Heart right ventricle (tissue), 16 donors: Measurements from ENCODE around the gene RAB20. TPM values are rescaled to one million over a fixed set of nuclear protein-coding genes. Genes with fewer than 3 reads are reported as not detected.

Experiments
- ATAC-seq, 8 donors: fragments of 200-7000 bp; cut with Tn5 transposase; one replicate each; pipeline ENCODE4 v1.9.1; 2020; ENCODE audit warnings: mild to moderate bottlenecking in 8 of 8, moderate library complexity in 8 of 8, moderate number of reproducible peaks in 1 of 8
- DNase-seq, 2 donors: peaks; one replicate each; pipeline ENCODE4 v3.0.0-alpha.2; 2020
- H3K27ac ChIP-seq, 10 donors: fragments of 200-600 bp; sonication (generic) in 2 of 10; one replicate each; pipeline versions ENCODE4 v1.5.0 to v1.8.0; 2020 to 2022; ENCODE audit warnings: mild to moderate bottlenecking in 3 of 10
- H3K27me3 ChIP-seq, 7 donors: fragments of 200-600 bp; one replicate each; pipeline ENCODE4 v1.8.0; 2021 to 2022; ENCODE audit warnings: mild to moderate bottlenecking in 2 of 7
- H3K36me3 ChIP-seq, 9 donors: fragments of 200-600 bp; sonication (generic) in 1 of 9; one replicate each; pipeline versions ENCODE4 v1.5.0 to v1.8.0; 2020 to 2022; ENCODE audit warnings: mild to moderate bottlenecking in 2 of 9
- H3K4me1 ChIP-seq, 9 donors: fragments of 200-600 bp; sonication (generic) in 1 of 9; one replicate each; pipeline versions ENCODE4 v1.5.0 to v1.8.0; 2020 to 2022; ENCODE audit warnings: mild to moderate bottlenecking in 4 of 9
- H3K4me3 ChIP-seq, 10 donors: fragments of 200-600 bp; sonication (generic) in 2 of 10; one replicate each; pipeline versions ENCODE4 v1.5.0 to v1.8.0; 2020 to 2022; ENCODE audit warnings: mild to moderate bottlenecking in 7 of 10, moderate library complexity in 2 of 10
- H3K9me3 ChIP-seq, 11 donors: fragments of 200-600 bp in 10 of 11; sonication (generic) in 2 of 11; one replicate each; pipeline versions ENCODE4 v1.5.0 to v1.8.0; 2013 to 2022; ENCODE audit warnings: mild to moderate bottlenecking in 2 of 11, control low read depth in 1 of 11, moderate library complexity in 1 of 11
- CTCF ChIP-seq, 9 donors: fragments of 200-600 bp; sonication (generic) in 2 of 9; IDR thresholded peaks; one replicate each; pipeline versions ENCODE4 v1.5.0 to v1.8.0; 2021 to 2022; ENCODE audit warnings: antibody characterized with exemption in 9 of 9, mild to moderate bottlenecking in 5 of 9, moderate library complexity in 1 of 9
- WGBS, 2 donors: extraction: QIAGEN DNeasy Blood & Tissue Kit; methylation state at CpG; one replicate each; pipeline ENCODE4 v1.1.7; 2013; ENCODE audit warnings: inconsistent platforms in 1 of 2; 5-methylcytosine and 5-hydroxymethylcytosine counted together
- intact Hi-C, 10 donors: fragments of 100-400 bp; cut with DNase I; formaldehyde crosslinking; loops; one replicate each; pipeline versions ENCODE4 v1.11.1 to v1.14.2; 2022
- polyA plus RNA-seq, 2 donors: library from polyadenylated mRNA; stranded (reverse); fragments of 200-250 nt; gene quantifications; one replicate each; pipeline ENCODE4 v1.2.3, GENCODE V29; 2013
- total RNA-seq, 10 donors: library from RNA; stranded (reverse); fragmentation: NEBNext Ultra II Directional in 3 of 10; extraction: Animal tissue kit (Norgen Biotek cat#: 25700) in 3 of 10; gene quantifications; one replicate each; pipeline versions ENCODE4 v1.2.1 to v1.2.4, GENCODE V29; 2021 to 2023
- donor health status: Arrhythmogenic right ventricular cardiomyopathy.
- donor health status: ischemic (EF 13 %, LVEDD 7.1; RV severe dilation, severe dysfunction).
- donor health status: healthy with polysubstance abuse.
- donor health status: DM: no; HTN: yes; CAD: no.
- donor health status: DM: no; HTN: no; CAD: no.
- donor health status: ischemic (EF 25% LVEDD 6.9; RV normal size, moderate dysfunction).
- donor health status: ischemic (EF 25% LVEDD 5.7; RV mildly dilated, moderate dysfunction).
- donor health status: healthy.
- donor health status: DM: yes; HTN: yes; CAD: no.
- donor health status: Ischemic cardiomyopathy.
- donor health status: ischemic (EF 35%, LVEDD 5.7; RV mildly dilated, moderate dysfunction).
- donor health status: nonischemic (EF 11% LVEDD 7.7; RV severe dilation, severe dysfunction).
- donor health status: DM: yes; HTN: yes; CAD: no.
- donor health status: PGD.
- donor health status: ischemic (EF 29% LVEDD 5.4; RV normal size, mild dysfunction).
- donor health status: nonischemic (EF 23%, LVEDD 6.1; RV moderate dilation, normal function).

Gene RAB20
- total and polyA plus RNA-seq, 12 donors: 5.4 to 40.8 (median 12.5) TPM

DNA sequence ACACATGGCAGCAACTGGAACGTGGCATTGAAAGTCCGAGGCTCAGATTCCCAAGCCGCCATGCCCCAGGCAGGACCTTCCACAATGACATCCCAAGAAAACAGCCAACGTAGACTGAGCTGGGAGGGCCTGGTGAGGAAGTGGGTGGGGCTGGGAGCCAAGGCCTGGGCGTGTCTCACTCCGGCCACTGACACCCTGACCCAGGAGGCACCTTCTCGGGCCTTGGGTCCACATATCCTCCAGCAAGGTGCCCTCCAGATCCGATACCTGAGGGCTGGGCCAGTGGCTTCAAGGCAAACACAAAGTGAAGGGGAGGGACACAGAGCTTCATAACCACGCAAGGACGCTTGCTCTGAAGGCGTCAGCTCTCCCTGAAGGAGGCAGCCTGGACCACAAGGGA lies 43.0 kb downstream of the RAB20 start:
- 70 to 75% methylated on average over 11 of the region's 11 CpGs for WGBS, 2 donors
- H3K9me3 ChIP-seq: peaks cover 0 to 12% (median 0%) of the 10 kb centered on the region in 11 donors
- H3K4me1 ChIP-seq: peaks cover 8 to 54% (median 19%) of the 10 kb centered on the region in 9 donors
- no peak overlapping the region for H3K27ac ChIP-seq
- ATAC-seq (no peak), DNase-seq (no peak)
- intact Hi-C loops: no loop called here
- no peak overlapping the region for H3K4me3 ChIP-seq
- no peaks in the 10 kb centered on the region for H3K27me3 ChIP-seq
- no peak for TF ChIP-seq CTCF (IDR thresholded peaks at IDR 0.05)
- H3K36me3 ChIP-seq: peaks cover 0 to 30% (median 3%) of the 10 kb centered on the region in 9 donors

GRCh38 chr13:110518226-110518525 lies 43.3 kb downstream of the RAB20 start:
- Histone ChIP-seq H3K36me3 (peaks cover 0 to 31% (median 4%) of the 10 kb centered on the region in 9 donors), H3K27me3 (no peaks in the 10 kb centered on the region), H3K27ac (peak overlapping the region in 1 of 10 donors; percentile 21), H3K9me3 (peaks cover 0 to 12% (median 0%) of the 10 kb centered on the region in 11 donors), H3K4me1 (peaks cover 8 to 50% (median 17%) of the 10 kb centered on the region in 9 donors), H3K4me3 (no peak overlapping the region)
- intact Hi-C loops: no loop called here
- no peak for ATAC-seq
- no peak for TF ChIP-seq CTCF (IDR thresholded peaks at IDR 0.05)
- WGBS, 2 donors: 71 to 74% methylated on average over 8 of the region's 8 CpGs
- DNase-seq: no peak

DNA sequence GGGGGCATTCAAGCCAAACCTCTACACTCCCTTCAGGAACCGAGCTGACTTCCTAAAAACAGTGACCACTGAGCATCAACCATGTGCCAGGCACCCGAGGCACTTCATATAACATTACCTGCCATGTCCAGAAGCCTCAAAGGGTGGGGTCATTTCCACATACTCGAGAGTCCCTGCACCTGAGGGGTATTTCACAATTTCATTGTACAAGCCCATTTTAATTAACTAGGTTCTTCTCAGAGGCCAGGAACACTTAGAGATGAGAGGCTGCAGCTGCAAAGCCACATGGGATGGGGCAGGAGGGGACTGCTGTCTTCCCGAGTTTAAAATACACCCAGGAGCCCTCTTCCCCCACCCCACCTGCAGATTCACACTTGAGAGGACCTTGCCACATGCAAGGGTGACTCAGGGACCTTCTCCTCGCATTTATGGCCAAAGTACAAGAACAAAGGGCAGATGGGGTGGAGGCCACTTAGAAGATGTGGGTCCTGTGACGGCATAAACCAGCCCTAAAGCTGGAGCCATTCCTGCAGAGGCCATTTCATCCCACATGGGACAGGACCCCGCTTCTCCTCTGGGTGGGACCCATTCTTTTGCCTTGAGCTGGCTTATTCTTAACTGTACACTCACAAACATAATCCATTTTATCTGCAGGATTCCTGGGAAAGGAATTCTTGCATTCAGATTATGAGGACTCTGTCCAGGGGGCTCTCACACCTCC lies 43.9 kb downstream of the RAB20 start:
- intact Hi-C loops: no loop called here
- no peak for TF ChIP-seq CTCF (IDR thresholded peaks at IDR 0.05)
- Histone ChIP-seq H3K4me1 (peaks cover 8 to 45% (median 14%) of the 10 kb centered on the region in 9 donors), H3K9me3 (peaks cover 0 to 12% (median 0%) of the 10 kb centered on the region in 11 donors), H3K36me3 (peaks cover 0 to 31% (median 9%) of the 10 kb centered on the region in 9 donors), H3K4me3 (no peak overlapping the region), H3K27me3 (no peaks in the 10 kb centered on the region), H3K27ac (peak overlapping the region in 1 of 10 donors; percentile 21)
- ATAC-seq (no peak), DNase-seq (no peak)
- WGBS, 2 donors: 67 to 77% methylated on average over 7 of the region's 7 CpGs

GRCh38 chr13:110516500-110516899 lies 45.0 kb downstream of the RAB20 start:
- intact Hi-C loops: no loop called here
- TF ChIP-seq CTCF (IDR thresholded peaks at IDR 0.05): no peak

More at GRCh38 chr13:110516500-110516899, 45.0 kb downstream of the RAB20 start:
- Histone ChIP-seq H3K9me3 (peaks cover 0 to 12% (median 0%) of the 10 kb centered on the region in 11 donors), H3K4me1 (peaks cover 3 to 33% (median 11%) of the 10 kb centered on the region in 9 donors), H3K36me3 (peaks cover 0 to 41% (median 21%) of the 10 kb centered on the region in 9 donors), H3K27ac (no peak overlapping the region), H3K27me3 (no peaks in the 10 kb centered on the region), H3K4me3 (no peak overlapping the region)
- ATAC-seq (no peak), DNase-seq (no peak)
- WGBS, 2 donors: 75 to 81% methylated on average over 12 of the region's 12 CpGs
